GM19351 (cell line): Measurements from ENCODE around the gene EFNA2.

Experiments
- ATAC-seq: cut with Tn5 transposase; IDR thresholded peaks from one replicate; pipeline ENCODE4 v1.9.1; 2021; ENCODE audit warnings: mild to moderate bottlenecking, moderate library complexity; ENCODE audit not compliant: unreplicated experiment

The EFNA2 gene

GRCh38 chr19:1270854-1271527, 14.7 kb upstream of the EFNA2 start:
- ATAC-seq: no peak

- no peak for ATAC-seq
These were observed 13.9 kb upstream of the EFNA2 start for GRCh38 chr19:1271528-1272422.

GRCh38 chr19:1272423-1273262, 13.0 kb upstream of the EFNA2 start:
- no peak for ATAC-seq

GRCh38 chr19:1273263-1274041, 12.2 kb upstream of the EFNA2 start:
- ATAC-seq: no peak

GRCh38 chr19:1274081-1274851, 11.4 kb upstream of the EFNA2 start:
- no peak for ATAC-seq

- ATAC-seq: no peak
These were observed 10.8 kb upstream of the EFNA2 start for GRCh38 chr19:1274852-1275259.

- peak; percentile 80 for ATAC-seq
These were observed 10.3 kb upstream of the EFNA2 start, which contains the start of gene FAM174C for GRCh38 chr19:1275260-1275975. FAM174C (plus strand) TSS chr19:1275530; CDS start chr19:1275550, 20 bp downstream.

- ATAC-seq: no peak
These were observed 9.6 kb upstream of the EFNA2 start for GRCh38 chr19:1275976-1276627.

GRCh38 chr19:1276628-1277022, 9.0 kb upstream of the EFNA2 start:
- ATAC-seq: no peak

- ATAC-seq: no peak
These were observed 8.6 kb upstream of the EFNA2 start for GRCh38 chr19:1277061-1277460.

- ATAC-seq: no peak
These were observed 7.6 kb upstream of the EFNA2 start for GRCh38 chr19:1278074-1278473.

- no peak for ATAC-seq
These were observed 6.7 kb upstream of the EFNA2 start for GRCh38 chr19:1278713-1279660.

GRCh38 chr19:1279782-1280341, 5.8 kb upstream of the EFNA2 start:
- ATAC-seq: no peak

- no peak for ATAC-seq
These were observed 4.8 kb upstream of the EFNA2 start for GRCh38 chr19:1280636-1281568.

- ATAC-seq: no peak
These were observed 3.9 kb upstream of the EFNA2 start for GRCh38 chr19:1281569-1282287.
